Measurements from ENCODE around the gene PPP1R2C. TPM values are rescaled to one million over a fixed set of nuclear protein-coding genes. Genes with fewer than 3 reads are reported as not detected.

Gene PPP1R2C
- total and polyA plus RNA-seq, 2 experiments from 2014 or later, result not detected

DNA sequence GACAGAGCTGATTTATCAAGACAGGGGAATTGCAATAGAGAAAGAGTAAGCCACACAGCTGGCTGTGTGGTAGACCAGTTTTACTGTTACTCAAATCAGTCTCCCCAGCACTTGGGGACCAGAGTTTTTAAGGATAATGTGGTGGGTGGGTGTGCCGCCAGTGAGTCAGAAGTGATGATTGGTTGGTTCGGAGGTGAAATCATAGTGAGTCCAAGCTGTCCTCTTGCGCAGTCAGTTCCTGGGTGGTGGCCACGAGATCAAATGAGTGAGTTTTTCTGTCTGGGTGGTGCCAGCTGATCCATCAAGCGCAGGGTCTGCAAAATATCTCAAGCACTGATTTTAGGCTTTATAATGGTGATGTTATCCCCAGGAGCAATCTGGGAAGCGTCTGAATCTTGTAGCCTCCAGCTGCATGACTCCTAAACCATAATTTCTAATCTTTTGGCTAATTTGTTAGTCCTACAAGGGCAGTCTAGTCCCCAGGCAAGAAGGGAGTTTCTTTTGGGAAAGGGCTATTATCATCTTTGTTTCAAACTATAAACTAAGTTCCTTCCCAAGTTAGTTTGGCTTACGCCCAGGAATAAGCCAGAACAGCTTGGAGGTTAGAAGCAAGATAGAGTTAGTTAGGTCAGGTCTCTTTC, 44.0 kb upstream of the PPP1R2C start:
- peaks cover 30% of the 10 kb centered on the region for H3K9me3 Mint-ChIP-seq
- Histone ChIP-seq H3K79me2 (replicated peaks; ENCODE audit: insufficient read depth) (no peaks in the 10 kb centered on the region), H3K9me2 (ENCODE audit: insufficient read depth) (no peaks in the 10 kb centered on the region), H4K20me1 (replicated peaks; ENCODE audit: insufficient read depth) (no peaks in the 10 kb centered on the region), H3K4me1 (ENCODE audit: insufficient read depth) (no peaks in the 10 kb centered on the region), H3F3A (replicated peaks; ENCODE audit: low read depth) (no peaks in the 10 kb centered on the region), H3K4me3 (no peak overlapping the region), H3K36me3 (ENCODE audit: insufficient read depth) (no peaks in the 10 kb centered on the region), H3K27me3 (ENCODE audit: insufficient read depth) (no peaks in the 10 kb centered on the region), H3K4me2 (no peak overlapping the region), H3K27ac (ENCODE audit: low read depth) (no peak overlapping the region), H2AFZ (no peak overlapping the region)
- H3K36me3 Mint-ChIP-seq (ENCODE audit: low read depth), result peaks cover 44% of the 10 kb centered on the region
- no peak overlapping the region for H3K4me3 Mint-ChIP-seq
- no peaks in the 10 kb centered on the region; the same call in 2 of the 3 replicates for H3K4me1 Mint-ChIP-seq
- TF ChIP-seq EZH2phosphoT487 (IDR thresholded peaks at IDR 0.05; ENCODE audit: unreplicated experiment) (no peak), ZNF331 (CRISPR knock-in tag; IDR thresholded peaks at IDR 0.05; ENCODE audit: low read depth) (no peak), EZH2 (IDR thresholded peaks at IDR 0.05; ENCODE audit: low read depth, unreplicated experiment) (no peak), ZNF114 (CRISPR knock-in tag; IDR thresholded peaks at IDR 0.05) (no peak), STAT1 (IDR thresholded peaks at IDR 0.05; ENCODE audit: unreplicated experiment) (no peak), POLR2AphosphoS5 (IDR thresholded peaks at IDR 0.05; ENCODE audit: low read depth) (no peak), NANOG (IDR thresholded peaks at IDR 0.05; ENCODE audit: borderline replicate concordance) (no peak), CREB1 (CRISPR knock-in tag; IDR thresholded peaks at IDR 0.05; ENCODE audit: low read depth) (no peak), JUNB (IDR thresholded peaks at IDR 0.05; ENCODE audit: unreplicated experiment) (no peak)
- TF ChIP-seq, protein P1, sequence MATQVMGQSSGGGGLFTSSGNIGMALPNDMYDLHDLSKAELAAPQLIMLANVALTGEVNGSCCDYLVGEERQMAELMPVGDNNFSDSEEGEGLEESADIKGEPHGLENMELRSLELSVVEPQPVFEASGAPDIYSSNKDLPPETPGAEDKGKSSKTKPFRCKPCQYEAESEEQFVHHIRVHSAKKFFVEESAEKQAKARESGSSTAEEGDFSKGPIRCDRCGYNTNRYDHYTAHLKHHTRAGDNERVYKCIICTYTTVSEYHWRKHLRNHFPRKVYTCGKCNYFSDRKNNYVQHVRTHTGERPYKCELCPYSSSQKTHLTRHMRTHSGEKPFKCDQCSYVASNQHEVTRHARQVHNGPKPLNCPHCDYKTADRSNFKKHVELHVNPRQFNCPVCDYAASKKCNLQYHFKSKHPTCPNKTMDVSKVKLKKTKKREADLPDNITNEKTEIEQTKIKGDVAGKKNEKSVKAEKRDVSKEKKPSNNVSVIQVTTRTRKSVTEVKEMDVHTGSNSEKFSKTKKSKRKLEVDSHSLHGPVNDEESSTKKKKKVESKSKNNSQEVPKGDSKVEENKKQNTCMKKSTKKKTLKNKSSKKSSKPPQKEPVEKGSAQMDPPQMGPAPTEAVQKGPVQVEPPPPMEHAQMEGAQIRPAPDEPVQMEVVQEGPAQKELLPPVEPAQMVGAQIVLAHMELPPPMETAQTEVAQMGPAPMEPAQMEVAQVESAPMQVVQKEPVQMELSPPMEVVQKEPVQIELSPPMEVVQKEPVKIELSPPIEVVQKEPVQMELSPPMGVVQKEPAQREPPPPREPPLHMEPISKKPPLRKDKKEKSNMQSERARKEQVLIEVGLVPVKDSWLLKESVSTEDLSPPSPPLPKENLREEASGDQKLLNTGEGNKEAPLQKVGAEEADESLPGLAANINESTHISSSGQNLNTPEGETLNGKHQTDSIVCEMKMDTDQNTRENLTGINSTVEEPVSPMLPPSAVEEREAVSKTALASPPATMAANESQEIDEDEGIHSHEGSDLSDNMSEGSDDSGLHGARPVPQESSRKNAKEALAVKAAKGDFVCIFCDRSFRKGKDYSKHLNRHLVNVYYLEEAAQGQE (IDR thresholded peaks at IDR 0.05; ENCODE audit: unreplicated experiment), result no peak
- TF ChIP-seq, protein P2, sequence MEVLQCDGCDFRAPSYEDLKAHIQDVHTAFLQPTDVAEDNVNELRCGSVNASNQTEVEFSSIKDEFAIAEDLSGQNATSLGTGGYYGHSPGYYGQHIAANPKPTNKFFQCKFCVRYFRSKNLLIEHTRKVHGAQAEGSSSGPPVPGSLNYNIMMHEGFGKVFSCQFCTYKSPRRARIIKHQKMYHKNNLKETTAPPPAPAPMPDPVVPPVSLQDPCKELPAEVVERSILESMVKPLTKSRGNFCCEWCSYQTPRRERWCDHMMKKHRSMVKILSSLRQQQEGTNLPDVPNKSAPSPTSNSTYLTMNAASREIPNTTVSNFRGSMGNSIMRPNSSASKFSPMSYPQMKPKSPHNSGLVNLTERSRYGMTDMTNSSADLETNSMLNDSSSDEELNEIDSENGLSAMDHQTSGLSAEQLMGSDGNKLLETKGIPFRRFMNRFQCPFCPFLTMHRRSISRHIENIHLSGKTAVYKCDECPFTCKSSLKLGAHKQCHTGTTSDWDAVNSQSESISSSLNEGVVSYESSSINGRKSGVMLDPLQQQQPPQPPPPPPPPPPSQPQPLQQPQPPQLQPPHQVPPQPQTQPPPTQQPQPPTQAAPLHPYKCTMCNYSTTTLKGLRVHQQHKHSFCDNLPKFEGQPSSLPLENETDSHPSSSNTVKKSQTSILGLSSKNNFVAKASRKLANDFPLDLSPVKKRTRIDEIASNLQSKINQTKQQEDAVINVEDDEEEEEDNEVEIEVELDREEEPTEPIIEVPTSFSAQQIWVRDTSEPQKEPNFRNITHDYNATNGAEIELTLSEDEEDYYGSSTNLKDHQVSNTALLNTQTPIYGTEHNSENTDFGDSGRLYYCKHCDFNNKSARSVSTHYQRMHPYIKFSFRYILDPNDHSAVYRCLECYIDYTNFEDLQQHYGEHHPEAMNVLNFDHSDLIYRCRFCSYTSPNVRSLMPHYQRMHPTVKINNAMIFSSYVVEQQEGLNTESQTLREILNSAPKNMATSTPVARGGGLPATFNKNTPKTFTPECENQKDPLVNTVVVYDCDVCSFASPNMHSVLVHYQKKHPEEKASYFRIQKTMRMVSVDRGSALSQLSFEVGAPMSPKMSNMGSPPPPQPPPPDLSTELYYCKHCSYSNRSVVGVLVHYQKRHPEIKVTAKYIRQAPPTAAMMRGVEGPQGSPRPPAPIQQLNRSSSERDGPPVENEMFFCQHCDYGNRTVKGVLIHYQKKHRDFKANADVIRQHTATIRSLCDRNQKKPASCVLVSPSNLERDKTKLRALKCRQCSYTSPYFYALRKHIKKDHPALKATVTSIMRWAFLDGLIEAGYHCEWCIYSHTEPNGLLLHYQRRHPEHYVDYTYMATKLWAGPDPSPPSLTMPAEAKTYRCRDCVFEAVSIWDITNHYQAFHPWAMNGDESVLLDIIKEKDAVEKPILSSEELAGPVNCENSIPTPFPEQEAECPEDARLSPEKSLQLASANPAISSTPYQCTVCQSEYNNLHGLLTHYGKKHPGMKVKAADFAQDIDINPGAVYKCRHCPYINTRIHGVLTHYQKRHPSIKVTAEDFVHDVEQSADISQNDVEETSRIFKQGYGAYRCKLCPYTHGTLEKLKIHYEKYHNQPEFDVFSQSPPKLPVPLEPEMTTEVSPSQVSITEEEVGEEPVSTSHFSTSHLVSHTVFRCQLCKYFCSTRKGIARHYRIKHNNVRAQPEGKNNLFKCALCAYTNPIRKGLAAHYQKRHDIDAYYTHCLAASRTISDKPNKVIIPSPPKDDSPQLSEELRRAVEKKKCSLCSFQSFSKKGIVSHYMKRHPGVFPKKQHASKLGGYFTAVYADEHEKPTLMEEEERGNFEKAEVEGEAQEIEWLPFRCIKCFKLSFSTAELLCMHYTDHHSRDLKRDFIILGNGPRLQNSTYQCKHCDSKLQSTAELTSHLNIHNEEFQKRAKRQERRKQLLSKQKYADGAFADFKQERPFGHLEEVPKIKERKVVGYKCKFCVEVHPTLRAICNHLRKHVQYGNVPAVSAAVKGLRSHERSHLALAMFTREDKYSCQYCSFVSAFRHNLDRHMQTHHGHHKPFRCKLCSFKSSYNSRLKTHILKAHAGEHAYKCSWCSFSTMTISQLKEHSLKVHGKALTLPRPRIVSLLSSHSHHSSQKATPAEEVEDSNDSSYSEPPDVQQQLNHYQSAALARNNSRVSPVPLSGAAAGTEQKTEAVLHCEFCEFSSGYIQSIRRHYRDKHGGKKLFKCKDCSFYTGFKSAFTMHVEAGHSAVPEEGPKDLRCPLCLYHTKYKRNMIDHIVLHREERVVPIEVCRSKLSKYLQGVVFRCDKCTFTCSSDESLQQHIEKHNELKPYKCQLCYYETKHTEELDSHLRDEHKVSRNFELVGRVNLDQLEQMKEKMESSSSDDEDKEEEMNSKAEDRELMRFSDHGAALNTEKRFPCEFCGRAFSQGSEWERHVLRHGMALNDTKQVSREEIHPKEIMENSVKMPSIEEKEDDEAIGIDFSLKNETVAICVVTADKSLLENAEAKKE (CRISPR knock-in tag; IDR thresholded peaks at IDR 0.05), result no peak
- DNase-seq (ENCODE audit: low spot score), result no peak
- no peak for ATAC-seq
- H3K27me3 Mint-ChIP-seq (ENCODE audit: insufficient read depth, low read depth, poor library complexity), result peaks cover 3% of the 10 kb centered on the region
- no peak overlapping the region for H3K27ac Mint-ChIP-seq
